SU-DHL-6 (cell line): ENCODE measurements around the gene ZNF22.

Source experiments
- H2AFZ ChIP-seq: fragments of 200-600 bp; sonication (generic); 2 replicates; pipeline ENCODE4 v1.6.1; 2014; ENCODE audit warnings: low read depth, mild to moderate bottlenecking, moderate library complexity, mixed read lengths, antibody characterized with exemption, low read length; ENCODE audit not compliant: severe bottlenecking
- H3F3A ChIP-seq: fragments of 200-600 bp; shearing (Covaris generic); 2 replicates; pipeline ENCODE4 v1.6.0; 2016; ENCODE audit warnings: antibody characterized with exemption, mild to moderate bottlenecking; ENCODE audit not compliant: insufficient read depth
- H3K27ac ChIP-seq: fragments of 200-600 bp; sonication (generic); 2 replicates; pipeline ENCODE4 v1.5.1; 2016; ENCODE audit warnings: low read depth, mild to moderate bottlenecking, low read length, moderate library complexity, mixed read lengths
- H3K27me3 ChIP-seq: fragments of 200-600 bp; sonication (generic), shearing (Covaris generic); 2 replicates; pipeline ENCODE4 v1.6.0; 2014; ENCODE audit warnings: mild to moderate bottlenecking, low read length
- H3K36me3 ChIP-seq: fragments of 200-600 bp; sonication (generic); 2 replicates; pipeline ENCODE4 v1.6.1; 2014; ENCODE audit warnings: mild to moderate bottlenecking, low read length, mixed read lengths
- H3K4me2 ChIP-seq: fragments of 300-600, 200-600 bp; shearing (Covaris generic), sonication (generic); 2 replicates; pipeline ENCODE4 v1.6.0; 2014; ENCODE audit warnings: low read length, low read depth, mild to moderate bottlenecking; ENCODE audit not compliant: poor library complexity, severe bottlenecking
- H3K4me3 ChIP-seq: fragments of 200-600 bp; sonication (generic); 2 replicates; pipeline ENCODE4 v1.5.1; 2014; ENCODE audit warnings: antibody characterized with exemption, low read length, mild to moderate bottlenecking, mixed read lengths; ENCODE audit not compliant: insufficient read depth, poor library complexity, severe bottlenecking
- H3K79me2 ChIP-seq: fragments of 200-600 bp; sonication (generic); 2 replicates; pipeline ENCODE4 v1.6.1; 2014; ENCODE audit warnings: mild to moderate bottlenecking, low read length, moderate library complexity; ENCODE audit not compliant: insufficient read depth
- H3K9ac ChIP-seq: fragments of 200-600 bp; sonication (generic); 2 replicates; pipeline ENCODE4 v1.7.0; 2014; ENCODE audit warnings: mild to moderate bottlenecking, low read length
- H3K9me2 ChIP-seq: fragments of 200-600 bp; sonication (generic); replicated peaks from 2 replicates; pipeline ENCODE4 v1.6.1; 2014; ENCODE audit warnings: low read length; ENCODE audit not compliant: insufficient read depth
- H3K9me3 ChIP-seq: fragments of 200-600 bp; sonication (generic); 2 replicates; pipeline ENCODE4 v1.6.1; 2014; ENCODE audit warnings: low read length, mixed read lengths; ENCODE audit not compliant: insufficient read depth
- H4K20me1 ChIP-seq: fragments of 200-600 bp; sonication (generic); 2 replicates; pipeline ENCODE4 v1.6.1; 2014; ENCODE audit warnings: low read depth, mild to moderate bottlenecking, antibody characterized with exemption, low read length, moderate library complexity, mixed read lengths
- EZH2phosphoT487 ChIP-seq: fragments of 200-600 bp; sonication (generic), shearing (Covaris generic); conservative IDR thresholded peaks from 2 replicates; pipeline ENCODE4 v1.6.1; 2018; ENCODE audit warnings: mild to moderate bottlenecking, antibody characterized with exemption, low read length, moderate library complexity, mixed read lengths
- TF ChIP-seq, protein P1 (sequence below): fragments of 200-600 bp; sonication (generic); IDR thresholded peaks from one replicate; pipeline ENCODE4 v1.5.1; 2017; ENCODE audit warnings: antibody characterized with exemption, mild to moderate bottlenecking, low read length, moderate library complexity; ENCODE audit not compliant: insufficient read depth, poor library complexity, severe bottlenecking

The ZNF22 gene

DNA sequence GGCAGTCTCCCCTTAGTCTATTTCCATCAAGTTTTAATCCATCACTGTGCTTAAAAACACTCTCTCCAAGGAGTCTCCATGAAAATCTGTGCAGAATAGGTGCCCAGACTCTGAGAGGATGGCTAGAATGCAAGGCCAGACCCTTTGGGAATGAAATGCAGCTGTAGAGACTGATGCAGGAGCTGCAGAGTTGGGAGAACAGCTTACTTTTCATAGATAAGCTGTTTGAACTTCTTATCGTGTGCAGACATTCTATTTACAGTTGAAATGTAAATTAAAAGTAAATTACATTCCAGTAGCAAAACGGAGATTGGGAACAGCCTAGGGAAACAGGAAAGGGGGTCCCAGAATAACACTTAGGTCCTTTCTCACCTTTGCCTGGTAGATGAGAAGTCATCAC is 14.9 kb downstream of the ZNF22 start:
- H3K9ac ChIP-seq, result no peak overlapping the region
- no peaks in the 10 kb centered on the region for H3F3A ChIP-seq
- no peak overlapping the region for H2AFZ ChIP-seq
- no peak overlapping the region for H3K4me3 ChIP-seq
- H3K79me2 ChIP-seq, result no peaks in the 10 kb centered on the region
- H3K9me3 ChIP-seq, result no peaks in the 10 kb centered on the region
- H3K4me2 ChIP-seq, result no peak overlapping the region
- H3K27me3 ChIP-seq, result no peaks in the 10 kb centered on the region
- no peaks in the 10 kb centered on the region for H3K9me2 ChIP-seq
- TF ChIP-seq, protein P1, sequence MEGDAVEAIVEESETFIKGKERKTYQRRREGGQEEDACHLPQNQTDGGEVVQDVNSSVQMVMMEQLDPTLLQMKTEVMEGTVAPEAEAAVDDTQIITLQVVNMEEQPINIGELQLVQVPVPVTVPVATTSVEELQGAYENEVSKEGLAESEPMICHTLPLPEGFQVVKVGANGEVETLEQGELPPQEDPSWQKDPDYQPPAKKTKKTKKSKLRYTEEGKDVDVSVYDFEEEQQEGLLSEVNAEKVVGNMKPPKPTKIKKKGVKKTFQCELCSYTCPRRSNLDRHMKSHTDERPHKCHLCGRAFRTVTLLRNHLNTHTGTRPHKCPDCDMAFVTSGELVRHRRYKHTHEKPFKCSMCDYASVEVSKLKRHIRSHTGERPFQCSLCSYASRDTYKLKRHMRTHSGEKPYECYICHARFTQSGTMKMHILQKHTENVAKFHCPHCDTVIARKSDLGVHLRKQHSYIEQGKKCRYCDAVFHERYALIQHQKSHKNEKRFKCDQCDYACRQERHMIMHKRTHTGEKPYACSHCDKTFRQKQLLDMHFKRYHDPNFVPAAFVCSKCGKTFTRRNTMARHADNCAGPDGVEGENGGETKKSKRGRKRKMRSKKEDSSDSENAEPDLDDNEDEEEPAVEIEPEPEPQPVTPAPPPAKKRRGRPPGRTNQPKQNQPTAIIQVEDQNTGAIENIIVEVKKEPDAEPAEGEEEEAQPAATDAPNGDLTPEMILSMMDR, result no peak
- TF ChIP-seq EZH2phosphoT487, result no peak
- H3K36me3 ChIP-seq, result no peaks in the 10 kb centered on the region
- H3K27ac ChIP-seq, result no peak overlapping the region
- no peaks in the 10 kb centered on the region for H4K20me1 ChIP-seq

- no peaks in the 10 kb centered on the region for H3K9me2 ChIP-seq
- H3K4me2 ChIP-seq, result no peak overlapping the region
- no peak overlapping the region for H2AFZ ChIP-seq
- no peaks in the 10 kb centered on the region for H3K9me3 ChIP-seq
- no peak overlapping the region for H3K27ac ChIP-seq
- no peaks in the 10 kb centered on the region for H3F3A ChIP-seq
- no peak overlapping the region for H3K4me3 ChIP-seq
- TF ChIP-seq EZH2phosphoT487, result no peak
- TF ChIP-seq, protein P1, result no peak
- no peaks in the 10 kb centered on the region for H3K79me2 ChIP-seq
- H4K20me1 ChIP-seq, result no peaks in the 10 kb centered on the region
- no peaks in the 10 kb centered on the region for H3K36me3 ChIP-seq
- H3K27me3 ChIP-seq, result no peaks in the 10 kb centered on the region
- H3K9ac ChIP-seq, result no peak overlapping the region
Observed at GRCh38 chr10:45023426-45023825, 22.7 kb downstream of the ZNF22 start.

DNA sequence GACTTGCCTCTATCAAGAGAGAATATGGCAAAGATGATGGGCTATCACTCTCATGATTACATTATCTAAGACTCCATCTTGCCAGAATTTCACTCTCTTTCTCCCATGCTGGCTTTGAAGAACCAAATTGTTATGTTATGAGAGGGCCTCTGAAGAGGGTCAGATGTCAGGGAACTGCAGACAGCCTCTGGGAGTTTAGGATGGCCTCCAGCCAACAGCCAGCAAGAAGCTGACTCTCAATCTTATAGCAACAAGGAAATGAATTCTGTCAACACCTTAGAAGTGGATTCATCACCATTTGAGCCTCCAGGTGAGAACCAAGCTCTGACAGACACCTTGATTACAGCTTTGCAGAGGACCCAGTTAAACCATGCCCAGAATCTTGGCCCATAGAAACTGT is 33.6 kb downstream of the ZNF22 start:
- Histone ChIP-seq H3K4me3 (no peak overlapping the region), H3F3A (no peaks in the 10 kb centered on the region), H3K9me3 (no peaks in the 10 kb centered on the region; the same call in 1 of the 2 replicates), H4K20me1 (no peaks in the 10 kb centered on the region), H3K27me3 (no peaks in the 10 kb centered on the region), H3K4me2 (no peak overlapping the region), H3K9me2 (no peaks in the 10 kb centered on the region), H3K36me3 (0 out of 2 replicates have a peak, but pooled peaks cover 2% of the 10 kb centered on the region), H2AFZ (no peak overlapping the region), H3K79me2 (no peaks in the 10 kb centered on the region), H3K27ac (no peak overlapping the region), H3K9ac (no peak overlapping the region)
- TF ChIP-seq EZH2phosphoT487, result no peak
- TF ChIP-seq, protein P1, result no peak
